HG03064 (cell line): Measurements from ENCODE around the gene ARHGDIG.

Experiments
- ATAC-seq: cut with Tn5 transposase; IDR thresholded peaks from one replicate; pipeline ENCODE4 v1.9.1; 2021; ENCODE audit warnings: low read depth; ENCODE audit not compliant: unreplicated experiment

ARHGDIG gene

DNA sequence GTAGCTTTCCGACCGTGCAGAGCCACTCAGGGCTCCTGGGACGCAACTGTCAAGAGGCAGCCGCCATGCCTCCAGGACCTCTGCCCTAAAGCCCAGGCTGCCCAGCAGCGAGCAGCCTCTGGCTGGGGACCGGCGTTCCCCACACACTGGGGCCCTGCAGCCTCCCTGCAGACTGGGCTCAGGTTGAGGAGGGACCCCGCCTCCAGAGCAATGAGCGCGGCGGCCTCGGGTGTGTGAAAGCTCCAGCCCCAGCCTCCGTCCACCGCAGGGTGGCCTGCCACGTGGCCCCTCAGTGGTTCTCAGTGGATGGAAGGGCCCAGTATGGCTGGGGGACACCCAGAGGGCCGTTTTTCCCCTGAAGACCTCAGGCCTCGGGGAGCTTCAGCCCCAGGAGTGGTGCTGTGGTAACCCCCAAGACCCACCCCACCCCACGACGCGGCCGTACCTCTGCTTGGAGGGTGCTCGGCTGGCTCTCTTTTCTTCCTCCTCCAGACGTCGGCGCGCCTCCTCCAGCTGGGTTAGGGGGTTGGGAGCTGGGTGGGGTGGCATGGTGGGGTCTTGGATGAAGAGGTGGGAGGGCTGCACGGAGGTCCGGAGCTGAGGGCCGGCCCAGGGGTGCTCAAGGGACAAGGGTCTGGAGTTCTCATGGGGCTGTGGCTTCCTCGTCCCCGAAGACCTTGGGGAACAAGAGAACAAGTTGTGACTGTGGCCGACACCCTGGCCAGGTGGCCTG lies 12.8 kb downstream of the ARHGDIG start:
- no peak for ATAC-seq

DNA sequence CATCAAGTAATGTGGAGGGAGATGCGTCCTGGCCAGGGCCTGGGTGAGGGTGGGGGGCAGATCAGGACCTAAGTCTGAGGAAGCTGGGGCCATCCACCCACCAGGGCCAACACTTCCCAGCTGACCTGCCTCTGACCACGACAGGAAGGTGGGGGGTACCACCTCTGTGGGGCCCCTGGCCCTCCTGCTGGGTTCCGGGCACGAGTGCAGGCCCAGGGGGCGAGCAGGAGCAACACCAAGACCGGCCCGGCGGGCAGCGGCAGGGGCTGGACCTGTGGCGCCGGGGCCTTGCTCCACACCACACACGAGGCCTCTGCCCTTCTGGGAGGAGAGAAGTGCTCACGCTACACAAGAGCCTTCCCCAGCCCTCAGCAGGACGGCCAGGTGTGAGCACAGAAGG lies 15.9 kb downstream of the ARHGDIG start:
- no peak for ATAC-seq

DNA sequence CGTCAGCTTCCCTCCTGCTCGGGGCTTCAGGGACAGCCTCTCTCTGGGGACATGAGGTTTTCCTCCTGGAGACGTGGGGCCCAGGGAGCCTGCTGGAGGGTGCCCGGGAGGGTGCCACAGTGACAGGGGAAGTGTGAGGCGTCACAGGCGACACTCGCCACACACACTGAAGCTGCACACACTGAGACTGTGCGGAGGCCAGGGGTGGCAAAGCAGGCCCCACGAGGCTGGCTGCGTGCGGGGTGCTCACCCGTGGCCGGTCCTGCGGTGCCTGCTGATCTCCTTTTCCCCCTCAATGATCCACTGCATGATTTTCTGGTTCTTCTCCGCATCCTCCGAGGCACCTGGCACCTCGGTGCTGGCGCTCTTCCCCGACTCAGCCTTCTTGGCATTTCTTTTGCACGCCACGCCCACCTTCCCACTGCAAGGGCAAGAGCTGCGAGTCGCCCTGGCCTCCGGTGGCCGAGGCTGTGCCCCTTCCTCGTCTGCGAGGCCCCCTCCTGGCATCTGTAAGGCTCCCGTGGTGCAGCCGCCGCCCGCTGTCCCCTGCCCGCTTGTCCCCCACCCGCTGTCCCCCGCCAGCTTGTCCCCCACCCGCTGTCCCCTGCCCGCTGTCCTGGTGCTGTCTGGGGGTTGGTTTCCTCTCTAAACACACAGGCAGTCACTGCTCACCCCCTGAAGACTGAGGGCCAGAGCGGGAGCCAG lies 16.6 kb downstream of the ARHGDIG start:
- no peak for ATAC-seq

DNA sequence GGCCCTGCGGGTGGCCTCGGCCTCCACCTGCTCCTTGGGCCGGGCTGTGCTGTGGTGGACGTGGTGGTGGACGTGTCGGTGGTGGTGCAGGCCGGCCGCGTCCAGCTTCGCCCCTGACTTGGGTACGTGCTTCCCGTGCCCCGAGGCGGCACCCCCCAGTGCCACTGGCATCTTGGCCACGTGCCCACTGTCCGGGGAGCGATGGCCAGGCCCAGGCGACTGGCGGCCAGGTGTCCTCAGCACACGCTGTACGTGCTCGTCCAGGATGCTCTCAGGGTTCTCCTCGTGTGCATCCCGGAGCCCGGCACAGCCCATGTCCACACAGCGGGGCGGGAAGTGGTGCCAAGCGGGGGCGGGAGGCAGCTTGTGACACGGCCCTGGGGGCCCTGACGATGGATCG lies 17.4 kb downstream of the ARHGDIG start:
- no peak for ATAC-seq

DNA sequence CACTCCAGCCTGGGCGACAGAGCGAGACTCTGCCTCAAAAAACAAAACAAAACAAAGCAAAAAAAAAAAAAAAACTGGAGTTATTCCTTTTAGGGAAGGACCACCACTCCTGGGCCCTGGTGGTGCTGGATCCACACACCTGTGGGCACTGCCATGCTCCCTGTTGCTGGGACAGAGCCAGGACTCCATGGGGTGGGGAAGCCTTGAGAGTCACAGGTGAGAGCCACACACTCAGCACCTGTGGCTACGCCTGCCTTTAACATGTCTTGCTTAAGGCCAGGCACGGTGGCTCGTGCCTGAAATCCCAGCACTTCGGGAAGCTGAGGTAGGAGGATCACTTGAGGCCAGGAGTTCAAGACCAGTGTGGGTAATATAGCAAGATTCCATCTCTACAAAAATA lies 20.8 kb downstream of the ARHGDIG start:
- no peak for ATAC-seq

DNA sequence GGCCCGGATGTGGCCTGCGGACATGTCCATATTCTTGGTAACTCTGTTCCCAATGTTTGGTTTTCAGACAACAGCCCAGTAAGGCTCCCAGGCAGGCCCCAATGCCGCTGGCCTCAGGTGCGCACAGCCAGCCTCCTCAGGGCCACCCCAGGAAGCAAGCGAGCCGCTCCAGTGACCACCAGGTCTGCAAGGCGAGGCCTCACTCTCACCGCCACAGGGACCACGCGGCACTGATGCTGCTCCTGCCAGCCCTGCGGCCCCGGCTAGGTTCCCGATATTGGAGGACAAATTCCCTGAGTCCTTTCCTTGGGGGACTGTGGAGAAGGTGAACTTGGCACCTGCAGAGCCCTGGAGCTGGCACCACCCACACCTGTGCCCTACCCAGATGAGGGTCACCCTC lies 21.6 kb downstream of the ARHGDIG start:
- no peak for ATAC-seq

DNA sequence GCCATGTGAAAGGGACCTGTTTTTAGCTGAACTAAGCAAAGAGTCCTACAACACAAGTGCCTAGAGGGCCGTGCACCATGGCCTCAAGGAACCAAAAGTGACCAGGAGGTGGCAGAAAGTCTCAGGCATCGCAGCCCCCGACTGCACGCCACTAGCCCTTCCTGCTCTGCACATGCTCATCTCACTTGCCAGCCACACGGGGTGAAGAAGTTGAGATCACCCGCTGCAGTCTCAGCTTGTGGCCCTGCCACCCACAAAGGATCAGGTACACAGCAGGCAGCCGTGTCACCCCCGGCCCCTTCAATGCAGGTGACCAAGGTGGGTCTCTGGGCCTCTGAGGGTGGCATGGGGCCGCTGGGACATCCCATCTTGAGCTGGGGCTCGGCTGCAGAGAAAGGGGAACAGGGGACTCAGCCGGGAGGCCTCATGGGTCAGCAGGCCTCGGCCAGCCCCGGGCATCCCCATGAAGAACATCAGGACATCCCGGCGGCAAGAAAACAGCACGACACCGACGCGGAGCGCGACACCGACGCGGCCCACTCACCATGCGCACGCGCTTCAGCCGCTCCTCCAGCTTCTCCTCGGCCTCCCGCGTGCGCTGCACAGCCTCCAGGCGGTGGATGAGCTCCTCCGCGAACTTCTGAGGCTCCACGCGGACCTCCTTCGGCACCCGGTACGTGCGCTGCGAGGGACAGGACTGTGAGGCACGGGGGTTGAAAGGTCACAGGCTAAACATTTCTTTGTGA lies 23.5 kb downstream of the ARHGDIG start:
- no peak for ATAC-seq

DNA sequence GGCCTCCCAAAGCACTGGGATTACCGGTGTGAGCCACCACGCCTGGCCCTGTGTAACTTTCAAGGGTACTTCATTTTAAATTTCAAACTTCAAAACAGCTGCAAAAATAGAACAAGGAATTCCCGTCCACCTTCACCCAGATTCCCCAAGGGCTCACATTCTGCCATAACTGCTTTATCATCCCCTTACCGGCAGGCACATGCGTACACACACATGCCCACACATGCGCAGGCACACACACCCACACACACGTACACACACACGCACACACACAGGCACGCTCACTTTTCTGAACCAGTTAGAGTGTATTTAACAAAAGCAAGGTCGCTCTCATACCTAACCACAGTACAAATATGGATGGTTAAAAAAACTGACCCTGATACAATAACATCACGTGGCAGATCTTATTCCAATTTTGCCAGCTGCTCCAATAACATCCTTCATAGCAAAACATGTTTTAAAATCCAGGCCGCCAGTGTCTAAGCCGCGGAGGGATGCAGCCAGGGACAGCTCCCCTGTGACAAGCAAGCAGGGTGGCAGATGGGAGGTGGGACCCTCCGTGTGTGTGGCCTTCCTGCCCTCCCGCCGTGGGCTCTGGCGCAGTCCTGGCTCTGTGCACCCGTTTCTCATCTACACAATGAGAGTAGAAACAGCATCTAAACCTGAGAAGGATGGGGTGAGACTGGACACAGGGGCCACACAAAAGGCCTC lies 25.7 kb downstream of the ARHGDIG start:
- no peak for ATAC-seq

DNA sequence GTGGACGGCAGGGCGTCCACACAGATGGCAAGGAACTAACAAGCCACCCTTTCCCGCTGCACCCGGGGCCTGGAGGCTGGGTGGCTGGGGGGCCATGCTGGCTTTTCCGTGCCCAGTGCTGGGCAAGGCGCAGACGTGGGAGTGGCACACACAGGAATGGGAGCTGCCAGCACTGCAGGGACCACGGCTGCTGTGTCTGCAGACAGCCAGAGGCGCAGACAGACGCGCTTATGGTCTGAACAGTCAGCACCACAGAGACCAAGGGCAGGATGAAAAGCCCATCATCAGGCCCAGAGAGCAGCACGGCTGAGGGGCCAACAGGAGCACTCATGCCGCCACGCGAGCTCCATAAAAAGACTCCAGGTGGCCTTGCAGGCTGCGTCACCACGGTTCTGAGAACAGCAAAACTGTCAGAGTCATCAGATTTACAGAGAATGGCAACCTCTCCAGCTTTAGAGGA lies 26.6 kb downstream of the ARHGDIG start:
- no peak for ATAC-seq

DNA sequence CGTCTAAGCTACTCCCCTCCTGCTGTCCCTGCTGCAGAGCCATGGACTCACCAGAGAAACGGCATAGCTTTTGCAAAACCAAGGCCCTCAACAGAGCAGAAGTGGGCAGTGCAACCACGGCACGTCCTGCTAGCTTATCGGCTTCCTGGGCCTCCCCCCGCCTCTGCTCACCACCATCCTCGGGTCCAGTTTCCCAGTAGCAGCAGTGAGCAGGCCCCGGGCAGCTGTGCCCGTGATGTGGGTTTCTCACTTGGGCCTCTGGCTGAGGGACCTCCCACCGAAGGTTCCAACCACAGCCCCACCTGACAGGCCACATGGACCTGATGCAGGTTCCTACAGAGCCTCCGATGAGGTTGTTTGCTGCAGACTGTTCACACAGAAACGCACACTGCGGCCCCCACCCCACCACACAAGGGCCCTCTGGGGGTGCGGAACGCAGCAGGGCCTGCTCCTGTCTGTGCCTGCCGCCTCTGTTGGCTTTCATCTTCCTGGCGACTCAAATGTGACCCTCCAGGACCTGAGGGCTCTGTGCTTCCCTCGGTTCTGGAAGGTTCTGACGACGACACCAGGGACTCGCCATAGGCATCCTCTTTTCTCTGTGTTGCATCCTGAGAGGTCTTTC lies 27.4 kb downstream of the ARHGDIG start:
- ATAC-seq: no peak

DNA sequence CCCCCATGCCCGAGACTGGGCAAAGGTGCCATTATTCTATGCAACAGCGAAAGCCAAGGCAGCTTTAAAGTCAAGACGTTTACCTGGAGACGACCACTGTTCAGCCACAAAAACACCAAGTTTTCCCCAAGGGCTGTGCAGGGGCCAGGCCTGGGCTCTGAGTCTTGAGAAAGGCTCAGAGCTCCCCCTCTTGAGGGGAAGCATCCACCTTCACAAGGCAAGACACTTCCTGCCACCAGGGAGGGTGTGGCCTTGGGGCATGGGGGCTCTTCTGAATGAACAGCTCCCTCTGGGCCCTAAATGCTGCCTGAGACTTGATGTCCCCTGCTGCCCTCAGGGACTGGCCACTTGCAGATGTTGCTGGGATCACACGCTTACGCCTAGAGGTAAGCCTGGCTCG lies 29.1 kb downstream of the ARHGDIG start:
- ATAC-seq: no peak

DNA sequence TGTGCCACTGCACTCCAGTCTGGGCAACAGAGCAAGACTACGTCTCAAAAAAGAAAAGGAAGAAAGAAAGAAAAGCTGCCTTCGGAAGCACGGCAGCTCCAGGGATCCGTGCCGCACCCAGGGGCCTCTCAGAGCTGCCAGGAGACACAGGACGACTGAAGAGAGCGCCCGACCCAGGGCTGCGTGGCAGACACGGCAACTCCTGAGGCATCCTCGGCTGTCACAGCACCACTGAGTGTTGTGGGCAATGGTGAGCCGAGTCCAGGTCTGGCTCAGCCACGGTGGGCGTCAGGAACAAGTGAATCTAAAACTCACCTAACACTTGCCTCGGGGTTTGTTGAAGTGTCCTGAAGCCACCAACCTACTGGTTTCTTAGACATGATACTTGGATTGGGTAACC lies 31.3 kb downstream of the ARHGDIG start:
- ATAC-seq: no peak

DNA sequence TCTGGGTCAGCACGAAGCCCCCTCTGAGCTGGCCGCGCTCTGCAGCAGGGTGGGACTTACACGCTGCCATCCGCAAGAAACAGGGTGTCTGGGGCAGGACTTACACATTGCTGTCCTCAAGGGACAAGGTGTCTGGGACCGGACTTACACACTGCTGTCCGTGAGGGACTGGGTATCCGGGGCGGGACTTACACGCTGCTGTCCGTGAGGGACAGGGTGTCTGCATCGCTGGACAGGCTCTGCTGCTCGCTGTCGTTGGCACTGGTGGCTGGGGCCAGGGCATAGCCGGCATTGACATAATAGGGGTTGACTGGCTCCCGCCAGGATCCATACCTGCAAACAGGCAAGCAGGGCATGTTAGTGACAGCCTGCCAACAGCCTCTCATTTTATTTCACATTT lies 34.0 kb downstream of the ARHGDIG start:
- ATAC-seq: no peak

DNA sequence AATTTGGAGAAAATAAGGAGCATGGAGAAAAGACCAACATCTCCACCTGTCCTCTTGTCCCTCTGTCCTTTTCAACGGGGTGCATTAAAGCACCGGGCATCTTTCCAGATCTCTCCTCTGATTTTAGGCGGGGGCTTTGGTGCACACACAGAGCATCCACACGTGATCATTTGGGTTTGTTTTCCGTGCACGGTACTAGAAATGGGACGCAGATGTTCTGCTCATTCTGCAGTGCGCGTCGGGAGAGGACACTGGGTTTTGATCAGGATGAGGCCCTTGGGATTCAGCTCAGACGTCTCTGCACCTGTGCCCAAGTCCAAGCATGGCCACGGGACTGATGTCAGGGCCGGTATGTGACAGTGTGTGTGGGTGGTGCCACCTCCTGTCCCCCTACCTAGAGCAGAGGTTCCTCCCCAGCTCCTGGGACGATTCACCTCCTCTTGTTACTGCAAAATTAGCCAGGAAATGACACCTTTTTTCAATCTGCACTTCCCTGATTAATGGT lies 34.5 kb downstream of the ARHGDIG start:
- ATAC-seq: no peak

DNA sequence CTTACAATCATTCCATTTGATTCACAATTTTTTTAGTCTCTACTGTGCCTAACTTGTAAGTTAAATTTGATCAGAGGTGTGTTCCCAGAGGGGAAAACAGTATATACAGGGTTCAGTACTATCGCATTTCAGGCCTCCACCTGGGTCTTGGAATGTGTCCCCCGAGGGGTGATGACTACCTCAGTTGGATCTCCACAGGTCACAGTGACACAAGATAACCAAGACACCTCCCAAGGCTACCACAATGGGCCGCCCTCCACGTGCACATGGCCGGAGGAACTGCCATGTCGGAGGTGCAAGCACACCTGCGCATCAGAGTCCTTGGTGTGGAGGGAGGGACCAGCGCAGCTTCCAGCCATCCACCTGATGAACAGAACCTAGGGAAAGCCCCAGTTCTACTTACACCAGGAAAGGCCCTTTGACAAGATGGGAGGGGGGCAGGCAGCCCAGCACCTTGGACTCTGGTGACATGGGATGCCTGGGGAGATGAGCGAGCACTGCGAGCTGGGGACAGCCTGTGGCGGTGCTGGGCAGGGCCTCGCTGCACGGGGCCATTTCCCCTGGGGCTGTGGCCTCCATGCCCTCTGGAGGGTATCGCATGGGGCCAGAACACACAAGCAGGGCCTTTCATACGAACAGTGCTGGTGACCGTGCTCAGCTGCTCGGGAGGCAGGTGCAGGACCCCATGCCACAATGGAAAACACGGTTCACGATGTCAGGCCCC lies 36.5 kb downstream of the ARHGDIG start:
- no peak for ATAC-seq

DNA sequence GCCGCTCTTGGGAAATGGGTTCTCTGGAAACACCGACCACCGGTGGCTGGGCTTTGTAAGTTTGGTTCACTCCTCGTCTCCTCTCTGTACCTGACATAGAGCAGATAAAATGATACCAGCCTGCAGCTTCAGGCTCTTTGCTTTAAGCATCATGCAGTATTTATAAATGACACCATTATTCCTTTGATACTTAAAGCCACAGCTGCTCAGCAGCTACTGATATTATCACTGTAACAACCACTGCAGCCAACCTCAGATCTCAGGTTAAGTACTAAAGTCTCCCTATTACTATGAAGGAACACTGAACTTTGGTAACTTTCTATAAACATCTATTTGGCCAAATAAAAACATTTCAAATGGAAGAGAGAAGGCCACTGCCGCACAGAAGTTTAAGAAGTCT lies 37.2 kb downstream of the ARHGDIG start:
- ATAC-seq: no peak

DNA sequence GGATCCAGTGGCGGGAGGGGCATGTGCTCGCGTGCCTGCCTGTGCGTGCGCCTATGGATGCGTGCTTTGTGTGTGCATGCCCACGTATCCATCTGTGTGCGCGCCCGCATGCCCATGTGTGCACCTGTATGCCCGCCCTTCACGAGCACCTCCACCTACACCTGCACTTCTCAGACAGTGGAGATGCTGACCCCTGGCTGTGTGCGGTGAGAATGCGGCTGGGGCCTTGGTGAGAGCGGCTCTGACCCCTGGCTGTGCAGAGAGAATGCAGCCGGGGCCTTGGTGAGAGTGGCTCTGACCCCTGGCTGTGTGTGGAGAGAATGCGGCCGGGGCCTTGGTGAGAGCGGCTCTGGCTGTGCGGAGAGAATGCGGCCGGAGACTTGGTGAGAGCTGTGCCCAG lies 38.2 kb downstream of the ARHGDIG start:
- ATAC-seq: no peak

DNA sequence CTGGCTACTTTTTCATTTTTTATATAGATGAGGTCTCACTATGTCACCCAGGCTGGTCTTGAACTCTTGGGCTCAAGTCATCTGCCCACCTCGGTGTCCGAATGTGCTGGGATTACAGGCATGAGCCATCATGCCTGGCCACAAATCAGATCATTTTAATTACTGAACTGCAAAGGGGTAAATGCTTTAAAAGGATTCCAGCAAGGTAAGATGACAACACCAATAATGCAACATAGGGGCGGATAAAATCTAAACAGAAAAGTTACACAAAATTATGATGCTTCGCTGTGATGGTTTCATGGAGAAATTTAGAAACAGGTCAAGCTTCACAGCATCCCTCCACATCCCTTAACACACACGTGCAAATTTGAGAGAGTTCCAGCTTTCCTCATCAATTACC lies 39.8 kb downstream of the ARHGDIG start:
- ATAC-seq: no peak

DNA sequence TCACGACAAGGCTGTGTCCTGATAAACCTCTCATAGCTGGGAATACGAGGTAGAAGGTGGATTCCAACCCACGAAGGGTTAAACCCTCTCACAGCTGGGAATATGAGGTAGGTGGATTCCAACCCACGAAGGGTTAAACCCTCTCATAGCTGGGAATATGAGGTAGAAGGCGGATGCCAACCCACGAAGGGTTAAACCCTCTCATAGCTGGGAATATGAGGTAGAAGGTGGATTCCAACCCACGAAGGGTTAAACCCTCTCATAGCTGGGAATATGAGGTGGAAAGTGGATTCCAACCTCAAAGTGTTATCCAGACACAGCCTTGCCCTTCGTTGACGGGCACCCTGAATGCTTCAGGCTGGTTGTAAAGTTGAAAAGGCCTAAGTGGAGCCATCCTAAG lies 41.1 kb downstream of the ARHGDIG start:
- no peak for ATAC-seq
